Activated CD4-positive, CD25-positive, alpha-beta regulatory T cell treated with anti-CD3 and anti-CD28 coated beads, Interleukin-2, amount 50 U/mL, for 24 hours (primary cell): ENCODE results near the gene APOBEC3A.
"Not testable (repeated sequence)": the region's sequence is repeated elsewhere in the genome, so short reads cannot be mapped to it uniquely, and the experiment has no call there.

Experiments
- ATAC-seq, 2 donors: fragments of 150-1000 bp; cut with Tn5 transposase; one replicate each; pipeline ENCODE4 v1.10.0; 2021; ENCODE audit warnings: mild to moderate bottlenecking in 1 of 2, moderate library complexity in 1 of 2

APOBEC3A gene

GRCh38 chr22:38960673-38961072 lies 3.3 kb downstream of the APOBEC3A start:
- ATAC-seq, result not testable (repeated sequence)

- peak in 1 of 2 donors; percentile 5 for ATAC-seq
Measured at GRCh38 chr22:38963291-38963738, 5.9 kb downstream of the APOBEC3A start.

DNA sequence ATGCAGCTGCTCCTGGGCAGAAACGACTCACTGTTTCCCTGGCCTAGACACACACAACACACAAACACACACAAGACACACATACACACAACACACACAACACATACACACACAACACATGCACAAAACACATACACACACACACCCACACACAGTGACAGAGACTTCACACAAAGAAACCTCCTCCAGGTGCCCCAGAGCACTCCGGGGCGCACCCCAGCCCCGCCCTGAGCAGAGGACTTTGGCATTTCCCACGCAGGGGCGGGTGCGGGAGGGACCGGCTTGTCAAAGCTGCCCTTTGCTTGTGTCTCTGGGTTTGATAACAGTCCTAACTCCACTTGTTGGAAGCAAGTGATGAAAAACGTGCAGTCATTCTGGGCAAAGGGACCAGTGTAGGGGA lies 6.5 kb downstream of the APOBEC3A start:
- peak in 1 of 2 donors; percentile 33 for ATAC-seq

- ATAC-seq, result no peak
Measured at GRCh38 chr22:38964306-38964705, 6.9 kb downstream of the APOBEC3A start.

DNA sequence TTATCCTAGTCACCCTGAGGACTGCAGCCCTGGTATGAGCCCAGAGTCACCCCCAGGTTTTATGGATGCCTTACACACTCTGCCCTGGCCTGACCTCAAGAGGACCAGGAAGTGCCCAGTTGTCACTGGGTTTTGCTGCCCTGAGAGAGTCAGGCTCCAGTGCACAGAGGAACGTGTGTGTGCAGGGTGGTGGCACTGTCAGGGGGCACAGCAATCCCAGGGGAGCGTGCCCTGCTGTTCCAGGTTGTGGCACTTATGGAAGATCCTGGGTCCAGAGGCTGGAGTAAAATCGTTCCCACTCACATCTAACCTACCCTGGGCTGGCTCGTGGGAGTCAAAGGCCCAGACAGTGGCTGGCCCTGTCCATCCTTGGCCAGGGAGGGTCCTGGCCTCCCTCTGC lies 7.6 kb downstream of the APOBEC3A start:
- no peak for ATAC-seq

GRCh38 chr22:38965614-38966379 lies 8.4 kb downstream of the APOBEC3A start:
- ATAC-seq, result no peak

- ATAC-seq, result no peak
Measured at GRCh38 chr22:38966380-38966702, 8.9 kb downstream of the APOBEC3A start.

DNA sequence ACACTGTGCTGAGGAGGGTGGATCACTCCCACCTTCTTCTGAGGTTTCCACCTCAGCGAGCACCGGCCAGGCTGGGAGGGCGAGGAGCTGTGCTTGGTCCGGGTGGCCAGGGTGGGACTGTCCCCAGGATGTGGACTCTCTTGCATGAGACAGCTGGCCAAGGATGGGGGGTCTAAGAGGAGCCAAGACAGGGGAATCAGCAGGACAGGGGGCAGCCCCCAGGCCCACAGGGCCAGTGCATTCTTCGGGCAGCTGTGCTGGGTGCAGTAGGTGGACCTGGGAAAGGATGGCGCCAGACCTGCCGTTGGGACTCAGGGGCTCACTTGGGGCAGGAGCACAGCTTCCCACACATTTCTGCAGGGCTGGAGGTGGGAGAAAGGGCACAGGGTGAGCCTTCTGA lies 9.5 kb downstream of the APOBEC3A start:
- ATAC-seq, result no peak

- ATAC-seq, result no peak
Measured at GRCh38 chr22:38967451-38968450, 10.3 kb downstream of the APOBEC3A start.

- ATAC-seq, result no peak
Measured at GRCh38 chr22:38968801-38969200, 11.4 kb downstream of the APOBEC3A start.

- no peak for ATAC-seq
Measured at GRCh38 chr22:38970551-38970950, 13.1 kb downstream of the APOBEC3A start.

DNA sequence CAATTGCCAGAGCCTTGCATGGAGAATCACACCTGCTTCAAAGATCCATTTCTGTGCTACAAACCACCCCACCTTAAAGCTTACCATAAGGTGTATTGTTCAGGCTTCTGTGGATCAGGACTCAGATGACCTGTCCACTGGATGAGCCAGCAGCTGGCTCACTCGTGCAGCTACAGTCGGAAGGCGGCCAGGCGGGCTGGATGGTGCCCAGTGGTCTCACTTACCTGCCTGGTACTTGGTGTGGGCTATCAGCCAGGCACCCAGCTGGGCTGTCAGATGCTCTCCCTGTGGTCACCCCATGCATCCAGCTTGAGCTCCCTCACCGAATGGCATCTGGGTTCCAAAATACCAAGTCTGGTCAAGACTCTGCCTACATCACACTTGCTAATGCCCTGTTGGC lies 13.8 kb downstream of the APOBEC3A start:
- ATAC-seq, result no peak

GRCh38 chr22:38971791-38972190 lies 14.4 kb downstream of the APOBEC3A start:
- ATAC-seq, result no peak

DNA sequence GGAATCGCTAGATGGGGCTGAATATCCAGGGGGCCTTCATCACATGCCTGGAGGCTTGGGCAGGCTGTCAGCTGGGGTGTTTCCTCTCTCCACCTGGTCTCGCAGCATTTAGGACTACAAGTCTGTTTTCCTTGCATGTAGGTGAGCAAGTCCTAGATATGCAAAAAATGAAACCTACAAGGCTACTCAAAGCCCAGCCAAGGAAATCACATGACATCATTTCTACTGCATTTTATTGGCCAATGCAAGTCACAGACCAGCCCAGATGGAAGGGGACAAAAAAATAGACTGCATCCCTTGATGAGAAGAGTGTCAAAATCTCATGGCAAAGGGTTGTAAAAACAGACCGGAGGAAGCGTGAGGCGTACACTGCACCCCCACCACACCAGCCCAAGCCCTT lies 15.1 kb downstream of the APOBEC3A start:
- ATAC-seq, result no peak

DNA sequence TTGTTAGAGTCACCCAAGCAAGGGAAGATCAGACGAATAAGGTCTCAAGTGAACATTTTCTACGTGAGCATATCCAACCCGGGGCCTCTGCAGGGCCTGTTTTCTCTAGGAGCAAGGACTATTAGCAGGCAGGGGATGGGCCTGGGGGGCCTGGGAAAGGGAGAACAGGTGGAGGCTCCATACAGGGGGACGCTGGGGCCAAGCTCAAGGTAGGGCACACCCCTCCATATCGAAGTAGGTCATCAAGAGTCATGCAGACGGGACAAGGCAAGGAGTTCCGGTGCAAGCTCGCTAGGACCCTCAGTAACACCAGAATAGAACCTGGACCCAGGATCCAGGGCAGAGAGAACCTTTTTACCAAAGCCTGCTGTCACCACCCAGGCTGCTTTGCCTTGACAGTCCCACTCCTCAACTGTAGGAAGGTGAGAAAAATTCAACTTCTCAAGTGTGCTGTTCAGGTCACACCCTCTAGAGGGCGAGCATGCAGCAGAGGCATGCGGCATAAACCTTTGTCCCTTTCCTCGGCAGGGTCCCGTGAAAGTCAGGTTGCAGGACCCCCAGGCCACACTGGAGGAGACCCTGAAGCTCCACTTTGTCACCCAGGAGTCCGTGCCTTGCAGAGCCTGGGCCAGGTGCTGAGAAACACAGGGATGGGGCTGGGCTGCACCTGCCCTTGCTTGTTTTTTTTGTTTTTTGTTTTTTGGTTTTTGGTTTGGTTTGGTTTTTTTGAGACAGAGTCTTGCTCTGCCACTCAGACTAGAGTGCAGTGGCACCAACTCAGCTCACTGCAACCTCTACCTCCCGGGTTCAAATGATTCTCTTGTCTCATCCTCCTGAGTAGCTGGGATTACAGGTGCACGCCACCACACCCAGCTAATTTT lies 16.1 kb downstream of the APOBEC3A start:
- peak; percentile 58 to 75 for ATAC-seq

- no peak for ATAC-seq
Measured at GRCh38 chr22:38974170-38974825, 16.9 kb downstream of the APOBEC3A start.

- ATAC-seq, result no peak
Measured at GRCh38 chr22:38974826-38975175, 17.4 kb downstream of the APOBEC3A start.

DNA sequence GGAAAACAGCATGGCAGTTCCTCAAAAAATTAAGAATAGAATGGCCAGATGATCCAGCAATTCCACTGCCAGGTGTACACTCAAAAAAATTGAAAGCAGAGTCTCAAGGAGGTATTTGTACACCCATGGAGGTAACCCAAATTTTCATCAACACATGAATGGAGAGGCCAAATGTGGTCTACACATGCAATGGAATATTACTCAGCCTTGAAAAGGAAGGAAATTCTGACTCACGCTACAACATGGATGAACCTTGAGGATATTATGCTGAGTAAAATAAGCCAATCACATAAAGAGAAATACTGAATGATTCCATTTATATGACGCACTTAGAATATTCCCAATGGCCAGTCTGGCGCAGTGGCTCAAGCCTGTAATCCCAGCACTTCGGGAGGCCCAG lies 19.9 kb downstream of the APOBEC3A start:
- not testable (repeated sequence) for ATAC-seq

- not testable (repeated sequence) for ATAC-seq
Measured at GRCh38 chr22:38980587-38980986, 23.2 kb downstream of the APOBEC3A start.

GRCh38 chr22:38981005-38981991 lies 23.9 kb downstream of the APOBEC3A start:
- ATAC-seq, result no peak
